Measurements from ENCODE around the gene SVOP. TPM values are rescaled to one million over a fixed set of nuclear protein-coding genes. Genes with fewer than 3 reads are reported as not detected.

SVOP gene
- total RNA-seq, 2 experiments from 2014 or later, result not detected

DNA sequence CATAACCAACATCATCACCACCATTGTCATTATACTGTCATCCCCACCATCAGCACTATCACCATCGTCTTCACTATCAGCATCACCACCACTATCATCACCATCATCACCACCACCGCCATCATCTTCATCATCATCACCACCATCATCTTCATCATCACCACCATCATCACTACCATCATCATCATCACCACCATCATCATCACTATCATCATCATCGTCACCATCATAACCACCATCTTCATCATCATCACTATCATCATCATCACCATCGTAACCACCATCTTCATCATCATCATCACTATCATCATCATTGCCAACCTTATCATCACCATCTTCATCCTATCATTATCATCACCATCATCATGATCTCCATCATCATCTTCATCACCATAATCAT is 39.0 kb downstream of the SVOP start:
- CTCF ChIA-PET, result no interaction called here
- POLR2A ChIA-PET, result no interaction called here

DNA sequence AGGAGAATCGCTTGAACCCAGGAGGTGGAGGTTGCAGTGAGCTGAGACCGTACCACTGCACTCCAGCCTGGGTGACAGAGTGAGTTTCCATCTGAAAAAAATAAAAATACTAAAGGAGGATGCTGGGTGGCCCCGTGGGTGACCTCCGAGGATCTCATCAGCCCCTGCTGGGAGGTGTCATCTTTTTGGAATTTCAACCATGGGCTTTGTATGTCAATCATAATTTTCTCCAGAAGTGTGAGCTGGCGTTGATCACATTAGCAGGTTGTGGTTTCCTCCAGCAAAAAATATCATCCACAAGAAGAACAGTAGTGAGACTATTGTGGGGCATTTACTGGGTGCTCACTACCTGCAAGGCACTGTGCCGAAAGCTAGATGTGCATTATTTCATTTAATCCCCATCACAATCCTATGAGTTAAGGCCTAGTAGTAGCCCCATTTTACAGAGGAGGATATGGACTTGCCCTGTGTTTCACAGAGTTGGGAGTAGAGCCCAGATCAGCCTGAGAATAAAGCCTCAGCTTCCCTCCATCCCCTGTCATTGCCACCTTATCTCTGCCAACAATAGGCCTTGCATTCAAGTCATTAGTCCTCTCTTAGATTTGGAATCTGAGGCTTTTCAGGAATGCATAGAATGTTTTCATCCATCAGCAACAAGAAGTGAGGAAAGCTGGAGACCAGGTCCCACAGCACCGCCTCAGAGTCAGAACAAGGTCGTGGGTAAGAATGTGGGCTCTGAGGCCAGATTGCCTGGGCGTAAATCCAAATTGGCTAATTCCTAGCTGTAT is 39.8 kb downstream of the SVOP start:
- CTCF ChIA-PET, result no interaction called here
- POLR2A ChIA-PET, result no interaction called here

DNA sequence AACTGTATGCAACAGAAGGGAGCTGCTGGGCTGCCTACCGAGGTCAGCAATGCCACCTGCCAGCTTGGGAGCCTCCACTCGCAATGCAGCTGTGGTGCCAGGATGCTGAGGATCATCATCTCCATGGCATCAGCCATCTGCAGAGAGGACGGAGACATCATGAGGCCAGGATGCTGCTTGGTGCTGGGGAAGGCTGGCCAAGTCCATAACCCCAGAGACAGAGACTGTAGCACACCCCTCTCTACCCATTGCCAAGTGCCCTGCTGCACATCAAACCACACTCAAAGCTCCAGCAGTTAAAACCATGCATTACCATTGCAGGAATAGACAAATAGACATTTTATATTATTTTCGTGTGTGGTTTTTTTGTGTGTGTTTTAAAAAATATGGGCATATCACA is 43.5 kb downstream of the SVOP start:
- POLR2A ChIA-PET, result no interaction called here
- CTCF ChIA-PET, result no interaction called here

DNA sequence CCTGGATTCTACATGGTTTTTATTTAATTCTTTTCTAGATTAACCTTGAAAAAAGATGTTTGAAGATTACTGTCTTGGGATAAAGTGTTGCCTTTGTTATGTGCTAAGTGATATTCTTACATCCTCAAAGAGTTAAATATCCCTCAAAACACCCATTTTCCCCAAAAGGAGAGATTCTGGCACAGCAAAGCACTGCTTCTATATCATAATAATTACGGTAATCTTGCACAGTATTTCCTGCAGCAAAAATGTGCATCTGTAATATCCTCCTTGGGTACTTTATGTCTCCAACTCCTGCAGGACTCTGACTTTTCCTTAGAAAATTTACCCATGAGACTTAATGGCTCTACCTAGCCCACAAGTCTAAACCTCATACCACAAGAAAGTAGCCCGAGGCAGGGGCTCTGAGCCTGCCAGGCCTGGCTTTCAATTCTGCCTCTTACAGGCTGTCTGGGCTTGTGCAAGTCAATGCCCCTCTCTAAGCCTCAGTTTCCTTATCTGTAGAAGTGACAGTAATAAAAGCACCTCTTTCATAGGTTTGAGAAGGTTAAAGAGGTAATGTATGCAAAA is 45.8 kb downstream of the SVOP start:
- ChIA-PET CTCF (no interaction called here), POLR2A (no interaction called here)

DNA sequence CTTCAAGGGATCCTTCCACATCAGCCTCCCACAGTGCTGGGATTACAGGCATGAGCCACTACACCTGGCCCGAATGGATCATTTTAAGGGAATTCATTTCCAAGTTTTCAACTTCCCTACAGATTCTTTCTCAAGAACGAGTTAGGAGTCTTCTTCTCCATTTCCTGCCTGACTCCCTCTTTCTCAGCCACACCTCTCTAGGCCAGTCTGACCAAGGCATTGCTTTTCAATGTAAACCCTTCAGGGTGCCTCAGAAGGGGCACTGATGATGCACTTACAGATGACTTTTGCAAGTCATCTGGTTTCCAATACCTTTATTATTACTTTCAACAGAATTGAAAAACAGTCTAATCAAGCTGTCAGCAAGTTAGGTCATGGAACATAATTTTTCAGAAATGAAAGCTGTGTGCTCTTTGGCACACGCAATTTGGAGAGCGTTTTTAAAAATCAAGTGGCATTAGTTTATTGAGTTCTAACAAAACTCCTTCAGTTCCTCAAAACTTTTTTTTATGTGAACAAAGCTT is 47.2 kb downstream of the SVOP start:
- CTCF ChIA-PET, result interaction anchor here (1.0 kb wide), 1 partner anchor 21 kb away, joined by 4 read pairs; no protein-coding TSS in a partner anchor
- POLR2A ChIA-PET, result no interaction called here

DNA sequence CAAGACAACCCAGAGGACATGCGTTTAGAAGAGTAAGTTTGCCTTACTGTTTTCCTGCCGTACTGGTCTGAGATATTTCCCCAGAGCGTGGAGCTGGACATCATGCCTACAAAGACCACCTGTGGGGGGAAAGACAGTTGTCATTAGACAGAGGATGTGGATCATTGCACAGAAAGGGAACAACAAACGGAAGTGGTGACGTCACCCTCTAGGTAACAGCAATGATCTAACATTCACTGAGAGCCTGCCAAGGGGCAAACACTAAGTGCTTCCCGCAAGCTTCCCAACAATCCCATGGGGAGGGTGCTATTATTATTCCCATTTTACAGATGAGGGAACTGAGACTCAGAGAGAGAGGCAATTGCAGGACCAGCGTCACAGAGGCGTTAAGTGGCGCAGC is 48.5 kb downstream of the SVOP start:
- POLR2A ChIA-PET, result no interaction called here
- CTCF ChIA-PET, result no interaction called here

DNA sequence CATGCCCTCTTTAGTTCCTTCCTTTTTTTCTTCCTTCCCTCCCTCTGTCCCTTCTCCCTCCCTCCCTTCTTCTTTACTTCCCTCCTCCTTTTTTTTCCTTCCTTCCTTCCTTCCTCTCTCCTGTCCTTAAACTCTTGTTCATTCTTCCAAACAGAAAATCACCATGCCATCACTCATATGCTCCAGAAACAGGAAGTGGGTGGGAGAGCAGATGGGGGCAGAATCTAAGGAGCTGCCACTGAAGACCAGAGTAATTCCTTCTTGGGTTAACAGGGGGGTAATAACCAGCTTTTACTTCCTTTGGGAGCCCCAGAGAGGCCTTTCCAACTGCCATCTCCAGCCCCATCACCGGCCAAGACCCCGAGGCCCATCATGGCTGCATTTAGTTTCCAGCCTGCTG is 51.2 kb downstream of the SVOP start:
- ChIA-PET CTCF (interaction anchor here (0.7 kb wide), 1 partner anchor 78 kb away, joined by 6 read pairs; no protein-coding TSS in a partner anchor), POLR2A (no interaction called here)

DNA sequence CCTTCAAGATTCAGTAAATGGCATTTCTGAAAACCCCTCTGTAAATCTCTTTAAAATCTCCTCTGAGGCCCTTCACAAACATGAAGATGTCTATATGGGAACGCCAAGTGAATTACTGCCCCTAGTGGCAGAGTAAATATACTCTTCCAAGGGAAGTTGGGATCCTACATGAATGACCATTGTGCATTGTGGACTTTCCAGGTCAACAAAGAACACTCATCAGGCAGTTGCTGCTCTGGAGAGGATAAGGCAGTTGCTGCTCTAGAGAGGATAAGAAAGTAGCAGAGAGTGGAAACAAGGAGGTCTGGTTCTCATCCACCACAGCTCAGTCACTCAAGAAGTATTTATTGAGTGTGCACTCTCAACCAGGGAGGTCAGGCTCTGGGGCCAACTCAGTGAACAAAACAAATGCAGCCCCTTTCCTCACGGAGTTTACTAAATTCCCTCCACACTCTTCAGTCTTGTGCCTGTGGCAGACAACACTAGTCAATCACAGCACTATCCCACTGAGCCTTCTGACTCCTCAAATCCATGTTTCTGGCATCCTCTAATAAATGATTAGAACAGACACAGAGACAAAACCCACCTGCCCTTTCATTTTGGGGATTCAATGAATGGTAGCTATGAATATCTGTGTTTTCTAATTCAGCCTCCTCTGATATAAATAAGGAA is 52.9 kb downstream of the SVOP start:
- POLR2A ChIA-PET, result no interaction called here
- CTCF ChIA-PET, result no interaction called here

DNA sequence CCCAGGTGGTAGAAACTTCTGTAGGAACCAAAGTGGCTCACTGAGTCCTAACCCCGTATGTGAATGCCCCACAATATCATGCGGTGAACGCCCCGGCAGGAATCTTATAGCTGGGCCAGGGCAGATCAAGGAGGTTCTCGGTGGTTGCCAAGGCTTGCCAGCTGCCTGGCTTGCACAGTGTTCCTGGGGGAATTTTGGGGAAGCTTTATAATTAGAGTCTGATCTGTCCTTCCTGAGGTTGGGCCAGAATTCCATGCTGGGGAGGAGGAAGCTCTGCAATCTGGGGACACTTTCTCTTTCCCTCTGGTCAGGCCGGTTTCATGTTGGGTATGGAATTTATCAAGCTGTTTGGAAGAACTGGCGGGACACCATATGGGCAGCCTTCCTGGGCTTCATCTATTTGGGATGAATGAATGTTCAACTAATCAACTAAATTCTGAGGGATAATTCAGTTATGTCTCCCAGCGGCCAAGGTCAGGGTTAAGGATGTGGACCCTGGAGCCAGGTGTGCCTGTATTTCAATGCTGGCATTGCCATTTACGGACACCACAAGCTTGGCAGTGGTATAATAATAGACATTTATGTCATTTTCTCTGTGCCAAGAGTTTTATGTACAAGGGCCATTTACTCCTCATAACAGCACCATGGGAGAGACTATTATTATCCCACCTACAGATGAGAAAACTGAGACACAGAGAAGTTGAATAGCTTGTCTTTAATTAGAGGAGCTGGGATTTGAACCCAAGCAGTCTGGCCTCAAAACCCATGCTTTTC is 54.3 kb downstream of the SVOP start:
- ChIA-PET POLR2A (no interaction called here), CTCF (interaction anchor here (1.3 kb wide), 1 partner anchor 9 kb away, joined by 3 read pairs; no protein-coding TSS in a partner anchor)

DNA sequence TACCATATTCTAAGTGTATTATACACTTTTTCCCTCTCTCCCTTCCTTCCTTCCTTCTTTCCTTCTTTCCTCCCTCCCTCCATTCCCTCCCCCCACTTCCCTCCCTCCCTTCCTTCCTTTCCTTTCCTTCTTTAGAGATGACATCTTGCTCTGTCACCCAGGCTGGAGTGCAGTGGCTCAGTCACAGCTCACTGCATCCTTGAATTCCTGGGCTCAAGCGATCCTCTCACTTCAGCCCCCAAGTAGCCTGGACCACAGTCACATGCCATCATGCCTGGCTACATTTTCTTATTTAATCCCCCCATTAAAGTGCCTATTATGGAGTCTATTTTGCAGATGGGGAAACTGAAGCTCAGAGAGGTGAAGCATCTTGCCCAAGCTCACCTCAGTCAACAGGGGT is 55.0 kb downstream of the SVOP start:
- POLR2A ChIA-PET, result no interaction called here
- CTCF ChIA-PET, result interaction anchor here (1.3 kb wide), 1 partner anchor 8 kb away, joined by 3 read pairs; no protein-coding TSS in a partner anchor

DNA sequence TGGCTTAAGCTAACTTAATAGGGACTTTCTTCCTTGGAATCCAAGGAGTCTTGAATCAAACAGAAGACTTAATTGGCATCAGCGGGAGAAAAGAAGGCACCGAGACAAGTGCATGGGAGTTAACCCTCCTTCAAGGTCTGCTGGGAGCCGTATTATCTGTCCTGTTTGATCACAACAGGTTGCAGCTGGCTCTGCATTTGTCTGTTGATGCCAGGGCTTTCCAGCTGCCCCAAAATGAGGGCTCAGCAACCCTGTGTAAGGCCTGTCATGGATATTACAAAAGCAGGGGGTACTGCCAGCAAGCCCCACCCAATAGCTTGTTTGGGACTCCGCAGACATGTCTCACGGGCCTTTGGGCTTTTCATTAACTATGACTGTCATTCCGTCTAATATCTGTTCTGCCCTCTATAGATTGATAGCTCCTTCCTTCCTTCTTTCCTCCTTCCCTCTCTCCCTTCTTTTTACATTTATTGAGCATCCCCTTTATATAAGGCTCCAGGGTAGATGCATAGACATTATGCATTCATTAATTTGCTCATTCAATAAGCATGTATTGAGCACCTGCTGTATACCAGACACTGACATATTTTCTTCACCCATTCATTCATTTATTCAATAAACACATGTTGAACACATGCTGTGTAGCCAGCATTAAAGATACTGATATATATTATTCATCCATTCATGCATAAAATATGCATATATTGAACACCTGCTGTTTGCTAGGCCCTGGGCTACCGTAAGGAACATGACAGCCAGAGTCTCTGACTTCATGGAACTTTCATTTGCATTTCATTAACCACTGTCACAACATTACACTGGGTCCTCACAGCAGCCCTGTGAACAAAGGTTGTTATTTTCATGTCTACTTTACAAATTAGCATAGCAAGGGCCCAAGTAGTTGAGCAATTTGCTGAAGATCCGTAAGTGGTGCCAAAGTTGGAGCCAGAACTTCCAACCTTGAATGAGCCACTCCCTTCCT is 56.2 kb downstream of the SVOP start:
- POLR2A ChIA-PET, result no interaction called here
- CTCF ChIA-PET, result no interaction called here

DNA sequence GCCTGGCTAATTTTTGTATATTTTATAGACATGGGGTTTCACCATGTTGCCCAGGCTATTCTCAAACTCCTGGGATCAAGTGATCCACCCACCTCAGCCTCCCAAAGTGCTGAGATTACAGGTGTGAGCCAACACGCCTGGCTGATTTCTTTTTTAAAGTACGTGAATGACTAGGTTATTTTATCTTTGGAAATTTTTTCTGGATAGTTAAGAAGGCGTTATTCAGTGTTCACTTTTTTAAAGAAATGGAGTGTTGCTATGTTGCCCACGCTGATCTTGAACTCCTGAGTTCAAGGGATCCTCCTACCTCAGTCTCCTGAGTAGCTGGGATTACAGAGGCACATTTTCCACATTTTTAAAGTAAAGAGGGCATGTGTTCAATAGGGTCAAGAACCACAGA is 58.6 kb downstream of the SVOP start:
- ChIA-PET CTCF (no interaction called here), POLR2A (no interaction called here)

DNA sequence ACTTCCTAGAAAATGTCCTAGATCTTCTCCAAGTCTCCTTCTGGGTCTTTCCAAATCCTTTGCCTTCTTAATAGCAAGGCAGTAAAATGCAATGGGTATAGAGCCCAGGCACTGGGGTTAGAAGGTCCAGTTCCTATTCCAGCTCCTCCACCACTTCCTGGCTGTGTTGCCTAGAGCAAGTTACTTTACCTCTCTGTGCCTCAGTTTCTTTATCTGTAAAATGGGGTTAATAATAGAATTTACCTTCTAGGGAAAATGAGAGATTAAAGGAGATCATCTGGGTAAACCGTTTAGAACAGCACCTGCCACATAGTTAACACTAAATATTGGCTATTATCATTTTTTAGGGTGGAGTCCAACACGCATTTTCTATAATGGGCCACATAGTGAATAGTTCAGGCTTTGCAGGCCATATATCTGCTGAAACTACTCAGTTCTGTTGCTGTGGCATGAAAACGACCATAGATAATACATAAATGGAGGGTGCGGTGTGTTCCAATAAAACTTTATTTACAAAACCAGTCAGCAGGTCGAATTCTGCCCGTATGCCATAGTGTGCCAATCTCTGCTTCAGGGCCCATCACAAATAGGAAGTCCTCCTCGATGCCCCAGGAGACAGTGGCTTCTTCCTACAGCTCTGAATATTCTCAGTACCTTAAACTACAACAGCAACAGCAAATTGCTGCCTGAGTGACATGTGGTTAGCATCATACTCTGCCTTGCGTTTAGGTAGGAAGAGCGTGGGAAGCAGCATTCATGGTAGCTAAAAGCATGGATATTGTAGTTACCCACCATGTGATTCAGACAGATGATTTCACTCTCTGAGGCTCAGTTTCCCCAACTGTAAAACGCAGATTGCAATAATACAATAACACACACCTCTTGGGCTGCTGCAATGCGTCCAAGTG is 60.9 kb downstream of the SVOP start:
- ChIA-PET CTCF (interaction anchor here (0.5 kb wide), 1 partner anchor 95 kb away, joined by 3 read pairs; no protein-coding TSS in a partner anchor), POLR2A (no interaction called here)

DNA sequence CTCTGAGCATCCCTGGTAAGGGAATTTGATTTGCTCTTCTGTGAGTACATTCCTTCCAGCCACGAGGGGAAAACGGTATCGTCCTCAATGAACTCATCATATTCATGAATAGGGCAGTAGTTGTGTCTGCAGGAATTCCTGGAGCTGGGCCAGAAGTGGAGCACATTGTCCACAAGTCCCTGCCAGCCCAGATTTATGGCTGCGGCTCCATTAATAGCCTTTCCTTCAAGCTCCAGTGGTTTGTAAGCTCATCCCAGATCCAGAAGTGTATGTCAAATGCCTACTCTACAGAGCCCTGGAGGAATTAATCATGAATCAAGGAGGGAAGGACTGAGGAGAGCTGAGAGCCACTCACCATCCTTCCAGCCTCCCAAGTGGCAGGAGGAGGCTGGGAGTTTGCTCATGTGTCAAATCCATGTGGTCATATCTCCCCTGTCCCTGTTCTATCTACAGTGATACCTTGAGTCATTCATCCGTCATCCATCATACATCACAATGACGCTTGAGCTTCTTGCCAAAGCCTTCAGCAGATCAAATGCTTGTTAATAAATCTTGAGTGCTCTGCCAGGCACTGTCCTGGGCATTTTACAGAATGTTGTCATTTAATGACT is 65.5 kb downstream of the SVOP start:
- ChIA-PET CTCF (no interaction called here), POLR2A (no interaction called here)

DNA sequence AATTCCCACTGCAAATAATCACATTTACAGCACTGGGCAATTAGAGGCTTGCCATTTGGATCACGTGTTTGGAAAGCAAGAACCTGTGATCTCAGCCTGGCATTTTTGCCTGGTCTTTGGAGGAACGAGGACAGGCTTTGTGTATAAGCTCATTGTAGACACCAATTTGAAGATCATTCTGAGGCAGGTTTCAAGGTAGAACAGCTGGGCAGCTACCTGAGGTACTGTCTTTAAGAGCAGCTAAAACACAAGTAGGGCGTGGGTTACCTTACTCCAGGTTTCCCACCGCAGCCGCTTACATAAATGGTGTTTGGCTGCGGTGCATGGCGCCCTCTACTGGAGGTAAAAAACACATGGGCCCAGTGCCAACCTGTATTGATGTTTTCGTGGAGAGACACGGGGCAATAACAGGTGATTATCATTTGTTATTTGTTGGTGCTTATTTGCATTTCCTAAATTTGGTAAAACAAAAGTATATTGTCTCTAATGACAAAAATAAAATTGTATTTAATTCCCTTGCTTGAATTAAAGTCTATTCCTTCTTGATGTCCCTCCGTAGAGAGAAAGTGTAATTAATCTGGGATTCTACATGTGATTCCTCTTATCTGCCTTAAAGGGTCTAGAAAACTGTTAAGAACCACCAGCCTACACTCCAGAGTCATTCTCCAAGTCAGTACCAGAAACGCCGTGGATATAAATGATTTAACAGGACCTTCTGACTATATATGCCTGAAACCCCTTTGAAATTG is 69.7 kb downstream of the SVOP start:
- POLR2A ChIA-PET, result no interaction called here
- CTCF ChIA-PET, result interaction anchor here (0.6 to 1.8 kb wide), 14 partner anchors 11 to 319 kb away, joined by 3 to 7 read pairs (median 4); no protein-coding TSS in a partner anchor

DNA sequence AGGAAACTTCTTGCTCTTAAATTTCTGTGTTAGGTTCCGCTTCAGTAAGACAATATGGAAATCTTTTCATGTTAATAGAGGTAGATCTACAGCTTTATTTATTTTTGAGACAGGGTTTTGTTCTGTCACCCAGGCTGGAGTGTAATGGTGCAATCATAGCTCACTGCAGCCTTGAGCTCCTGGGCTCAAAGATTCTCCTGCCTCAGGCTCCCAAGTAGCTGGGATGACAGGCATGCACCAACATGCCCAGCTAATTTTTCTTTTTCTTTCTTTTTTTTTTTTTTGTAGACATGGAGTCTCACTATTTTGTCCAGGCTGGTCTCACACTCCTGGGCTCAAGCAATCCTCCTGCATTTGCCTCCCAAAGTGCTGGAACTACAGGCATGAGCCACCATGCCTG is 70.9 kb downstream of the SVOP start:
- POLR2A ChIA-PET, result no interaction called here
- CTCF ChIA-PET, result interaction anchor here (0.6 to 1.8 kb wide), 7 partner anchors 10 to 147 kb away, joined by 3 to 7 read pairs (median 6); no protein-coding TSS in a partner anchor

DNA sequence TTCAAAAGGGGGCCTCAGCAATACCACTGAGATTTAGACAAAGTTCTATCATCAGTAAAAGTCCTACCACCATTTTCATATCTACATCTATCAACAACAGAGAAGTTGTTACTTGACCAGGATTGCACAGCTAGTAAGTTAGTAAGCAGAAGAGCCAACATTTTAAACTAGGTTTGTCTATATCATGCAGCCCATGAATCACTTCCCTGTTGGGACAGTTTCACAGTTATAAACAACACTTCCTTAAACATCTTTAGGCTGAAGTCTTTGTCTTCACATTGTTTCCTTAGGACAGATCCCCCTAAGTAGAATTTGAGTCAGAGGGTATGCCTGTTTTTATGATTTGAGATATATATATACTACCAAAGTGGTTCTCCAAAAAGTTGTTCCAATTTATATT is 72.5 kb downstream of the SVOP start:
- ChIA-PET POLR2A (no interaction called here), CTCF (no interaction called here)

Measured in activated CD8-positive, alpha-beta memory T cell treated with anti-CD3 and anti-CD28 coated beads for 36 hours (primary cell).